WERI-Rb-1 (cell line): ENCODE measurements around the gene DNAJC18.
"Not testable (repeated sequence)": the region's sequence is repeated elsewhere in the genome, so short reads cannot be mapped to it uniquely, and the experiment has no call there.

ENCODE experiments used
- DNase-seq: peaks from one replicate; pipeline ENCODE4 v3.0.0-alpha.2; 2020
- H3K27ac ChIP-seq: fragments of 250-450 bp; sonication (Bioruptor Pico); 2 replicates; pipeline ENCODE4 v1.5.1; 2020; ENCODE audit warnings: mild to moderate bottlenecking, moderate library complexity
- H3K27me3 ChIP-seq: fragments of 250-450 bp; sonication (Bioruptor Pico); 2 replicates; pipeline ENCODE4 v1.5.1; 2021; ENCODE audit warnings: mild to moderate bottlenecking, low read depth, moderate library complexity; ENCODE audit not compliant: insufficient read depth, severe bottlenecking
- H3K36me3 ChIP-seq: fragments of 250-450 bp; sonication (Bioruptor Pico); 2 replicates; pipeline ENCODE4 v1.5.1; 2020; ENCODE audit warnings: mild to moderate bottlenecking, moderate library complexity
- H3K4me3 ChIP-seq: 2 replicates; pipeline ENCODE4 v1.5.1; 2011; ENCODE audit warnings: low read depth, mild to moderate bottlenecking, control low read depth, low read length
- H3K9me3 ChIP-seq: fragments of 250-450 bp; sonication (Bioruptor Pico); 2 replicates; pipeline ENCODE4 v1.5.1; 2021; ENCODE audit warnings: mild to moderate bottlenecking, moderate library complexity; ENCODE audit not compliant: severe bottlenecking
- CTCF ChIP-seq: IDR thresholded peaks from 2 replicates; pipeline ENCODE4 v1.5.1; 2011; ENCODE audit warnings: low read depth, mild to moderate bottlenecking, control low read depth, inconsistent platforms, low read length

Gene DNAJC18

GRCh38 chr5:139410993-139411828 lies 28.1 kb downstream of the DNAJC18 start:
- Histone ChIP-seq H3K27me3 (no peaks in the 10 kb centered on the region), H3K27ac (peak overlapping the region; percentile 58), H3K4me3 (no peak overlapping the region), H3K9me3 (no peaks in the 10 kb centered on the region), H3K36me3 (no peaks in the 10 kb centered on the region)
- peak; percentile 53 for DNase-seq
- no peak for TF ChIP-seq CTCF

- H3K4me3 ChIP-seq = no peak overlapping the region
- no peaks in the 10 kb centered on the region for H3K9me3 ChIP-seq
- H3K36me3 ChIP-seq = no peaks in the 10 kb centered on the region
- H3K27ac ChIP-seq = peak overlapping the region; percentile 58
- no peak for TF ChIP-seq CTCF
- no peaks in the 10 kb centered on the region for H3K27me3 ChIP-seq
- no peak for DNase-seq
Observed at GRCh38 chr5:139410121-139410992, 29.0 kb downstream of the DNAJC18 start.

- H3K4me3 ChIP-seq, DNase-seq, H3K27me3 ChIP-seq, H3K27ac ChIP-seq, H3K36me3 ChIP-seq, H3K9me3 ChIP-seq: not testable (repeated sequence)
Observed at GRCh38 chr5:139409116-139409515, 30.2 kb downstream of the DNAJC18 start.

- Histone ChIP-seq H3K27me3 (no peaks in the 10 kb centered on the region), H3K36me3 (no peaks in the 10 kb centered on the region), H3K4me3 (no peak overlapping the region), H3K9me3 (no peaks in the 10 kb centered on the region), H3K27ac (no peak overlapping the region)
- no peak for TF ChIP-seq CTCF
- no peak for DNase-seq
Observed at GRCh38 chr5:139408191-139408590, 31.1 kb downstream of the DNAJC18 start.

- H3K9me3 ChIP-seq = no peaks in the 10 kb centered on the region
- H3K4me3 ChIP-seq = no peak overlapping the region
- H3K27ac ChIP-seq = no peak overlapping the region
- no peaks in the 10 kb centered on the region for H3K36me3 ChIP-seq
- H3K27me3 ChIP-seq = no peaks in the 10 kb centered on the region
- DNase-seq = no peak
- no peak for TF ChIP-seq CTCF
Observed at GRCh38 chr5:139407517-139407916, 31.8 kb downstream of the DNAJC18 start.

GRCh38 chr5:139406963-139407362 lies 32.4 kb downstream of the DNAJC18 start:
- DNase-seq = no peak
- no peak overlapping the region for H3K27ac ChIP-seq
- H3K36me3 ChIP-seq = no peaks in the 10 kb centered on the region
- TF ChIP-seq CTCF = no peak
- H3K27me3 ChIP-seq = no peaks in the 10 kb centered on the region
- no peaks in the 10 kb centered on the region for H3K9me3 ChIP-seq
- no peak overlapping the region for H3K4me3 ChIP-seq
